ENCODE measurements around the gene THADA.
"Not testable (repeated sequence)": the region's sequence is repeated elsewhere in the genome, so short reads cannot be mapped to it uniquely, and the experiment has no call there.

Gene THADA

DNA sequence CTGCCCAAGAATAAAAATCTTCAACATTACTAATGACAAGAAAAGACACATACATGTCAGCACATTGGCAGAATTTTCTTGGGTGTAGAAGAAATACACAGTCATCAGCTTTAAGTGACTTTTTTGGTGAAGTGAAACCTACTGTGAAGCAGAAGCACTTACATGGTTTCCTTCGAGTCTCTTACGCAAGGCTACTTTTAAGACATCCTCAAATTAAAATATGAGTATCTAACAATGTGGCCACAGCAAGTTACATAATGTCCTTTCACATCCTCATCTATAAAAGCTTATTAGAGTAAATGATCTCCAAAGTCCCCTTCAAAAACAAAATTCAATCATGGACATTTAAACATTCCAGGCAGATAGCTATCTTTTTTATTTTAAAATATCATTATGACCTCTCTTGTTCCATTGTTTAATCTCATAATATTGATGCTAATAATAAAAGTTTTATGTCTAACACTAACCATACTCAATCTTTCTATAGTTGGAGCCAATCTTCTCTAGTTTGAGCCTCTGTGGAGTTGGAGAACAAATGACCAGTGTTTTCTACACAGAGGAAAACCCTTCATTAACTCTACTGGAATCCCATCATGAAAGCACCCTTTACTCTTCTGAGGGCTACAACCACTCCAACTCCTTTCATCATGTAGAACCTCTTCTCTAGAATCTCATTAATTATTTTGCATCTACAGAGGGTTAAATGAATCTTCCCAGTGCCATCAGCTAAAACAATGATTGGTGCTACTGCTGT lies 187.3 kb downstream of the THADA start:
- no peak for DNase-seq

DNA sequence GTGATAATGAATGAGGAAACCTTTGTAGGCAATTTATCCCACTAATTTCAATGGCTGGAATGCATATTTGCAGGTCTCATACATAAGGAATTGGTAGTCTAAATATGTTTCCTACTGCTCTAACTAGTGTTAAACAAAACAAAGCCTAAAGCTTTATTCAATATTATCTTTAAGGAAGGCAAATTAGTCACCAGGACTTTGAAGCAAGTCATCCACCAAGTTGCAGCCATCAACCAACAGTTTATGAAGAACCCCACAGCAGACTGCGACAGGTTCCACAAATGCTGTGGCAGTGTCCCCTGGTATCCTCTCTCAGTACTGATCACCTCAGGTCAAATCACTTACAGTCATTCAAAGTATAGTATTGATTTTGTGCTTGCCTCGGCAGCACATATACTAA lies 187.9 kb downstream of the THADA start:
- peak in 1 of 2 donors; percentile 20 for DNase-seq

DNA sequence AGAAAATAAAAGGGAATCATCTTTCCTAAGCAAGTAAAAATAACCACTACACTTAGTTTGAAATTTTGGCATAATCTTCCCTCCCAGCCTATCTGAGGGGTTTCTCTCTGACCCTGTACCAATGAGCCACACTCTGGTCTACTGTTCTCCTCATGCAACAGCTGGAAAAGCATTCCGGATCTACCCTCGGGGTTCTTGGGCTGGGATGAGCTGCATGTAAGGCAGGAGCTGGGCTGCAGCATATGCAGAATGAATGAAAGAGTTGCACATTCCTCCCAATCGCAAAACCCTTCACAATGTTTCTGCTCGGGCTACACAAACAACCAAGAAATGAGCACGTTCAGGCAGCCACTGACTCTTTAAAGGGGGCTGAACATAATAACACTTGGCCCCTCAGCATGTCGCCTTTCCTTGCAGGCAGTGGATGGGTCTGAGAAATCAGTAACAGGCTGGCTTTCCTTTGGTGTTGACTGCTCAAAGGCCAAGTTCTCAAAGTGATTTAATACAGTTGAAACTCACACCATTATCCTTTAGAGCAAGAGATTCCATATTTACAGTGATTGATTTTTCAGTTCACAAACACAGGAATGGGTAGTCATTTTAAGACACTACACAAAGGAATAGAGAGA lies 189.1 kb downstream of the THADA start:
- DNase-seq, result no peak

DNA sequence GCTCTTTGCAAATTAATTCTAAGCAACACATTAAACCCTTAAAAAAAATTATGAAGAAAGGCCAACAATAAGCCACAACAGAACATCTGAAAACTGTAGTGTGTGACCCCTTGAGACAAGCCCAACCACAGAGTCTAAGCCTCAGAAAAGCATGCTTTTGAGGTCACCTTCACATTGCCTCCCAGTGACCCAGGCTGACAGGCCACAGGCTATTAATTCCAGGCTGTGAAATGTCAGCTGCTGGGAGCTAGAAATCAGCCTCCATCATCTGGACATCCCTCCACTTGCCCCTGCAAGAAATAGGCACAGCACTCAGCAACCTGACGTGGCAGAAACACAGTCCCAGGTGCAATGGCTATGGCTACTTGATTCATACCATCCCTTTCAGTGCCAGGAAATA lies 190.0 kb downstream of the THADA start:
- no peak for DNase-seq

DNA sequence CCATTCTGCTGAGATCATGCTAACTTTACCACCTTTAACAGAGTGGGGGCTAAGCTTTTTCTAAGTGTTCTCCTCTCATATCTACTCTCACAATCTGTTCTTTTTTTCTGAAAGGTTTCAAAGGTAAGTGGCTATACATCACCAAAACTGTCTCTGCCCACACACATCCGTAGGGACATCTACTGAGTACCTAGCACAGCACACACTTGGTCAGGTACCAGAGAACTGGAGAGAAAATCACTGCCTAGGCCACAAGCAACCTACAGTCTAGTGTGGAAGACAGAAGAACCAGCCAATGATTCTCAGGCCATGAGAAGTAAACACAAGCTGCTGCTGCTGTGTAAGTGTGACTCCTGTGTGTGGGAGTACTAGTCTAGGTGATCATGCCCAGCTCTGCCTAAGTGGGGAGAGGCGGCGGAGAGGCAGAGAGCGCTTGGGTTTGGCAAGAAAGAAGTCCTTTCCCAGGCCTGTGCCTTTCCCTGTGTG lies 193.3 kb downstream of the THADA start:
- DNase-seq, result no peak

DNA sequence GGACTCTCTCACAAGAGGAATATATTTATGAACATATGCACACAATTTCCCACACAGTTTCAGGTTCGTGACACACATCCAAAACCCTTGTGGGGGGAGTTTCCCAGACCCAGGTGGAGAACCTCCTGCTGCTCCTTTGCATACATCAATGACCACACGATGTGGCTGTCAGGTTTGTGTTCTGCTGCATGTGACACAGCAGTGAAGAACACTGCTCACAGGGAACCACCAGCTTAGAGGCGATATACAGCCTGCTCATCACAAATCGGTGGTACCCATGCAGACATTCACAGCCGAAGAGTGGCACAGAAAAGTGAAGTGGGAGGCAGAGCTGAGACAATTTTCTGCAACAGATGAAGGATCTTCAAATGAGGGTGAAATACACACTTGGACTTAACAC lies 193.8 kb downstream of the THADA start:
- no peak for DNase-seq

DNA sequence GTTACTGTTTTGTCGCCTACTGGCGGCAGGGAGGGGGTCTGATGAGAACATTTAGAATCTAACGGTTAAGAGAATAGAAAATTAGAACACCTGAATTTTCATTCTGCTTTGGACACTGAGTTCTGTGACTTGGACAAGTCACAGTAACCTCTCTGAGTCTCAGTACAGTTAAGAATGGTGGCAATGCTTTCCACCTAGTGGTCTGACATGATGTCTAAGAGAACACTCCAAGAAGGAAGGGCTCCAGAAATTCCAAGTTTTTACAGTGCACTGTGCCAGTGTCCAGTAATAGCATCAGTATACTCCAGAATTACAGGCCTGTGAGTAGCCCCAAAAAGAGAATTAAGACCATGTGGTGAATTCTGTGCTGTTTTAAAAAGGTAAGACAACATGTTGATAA lies 195.3 kb downstream of the THADA start:
- DNase-seq, result no peak

DNA sequence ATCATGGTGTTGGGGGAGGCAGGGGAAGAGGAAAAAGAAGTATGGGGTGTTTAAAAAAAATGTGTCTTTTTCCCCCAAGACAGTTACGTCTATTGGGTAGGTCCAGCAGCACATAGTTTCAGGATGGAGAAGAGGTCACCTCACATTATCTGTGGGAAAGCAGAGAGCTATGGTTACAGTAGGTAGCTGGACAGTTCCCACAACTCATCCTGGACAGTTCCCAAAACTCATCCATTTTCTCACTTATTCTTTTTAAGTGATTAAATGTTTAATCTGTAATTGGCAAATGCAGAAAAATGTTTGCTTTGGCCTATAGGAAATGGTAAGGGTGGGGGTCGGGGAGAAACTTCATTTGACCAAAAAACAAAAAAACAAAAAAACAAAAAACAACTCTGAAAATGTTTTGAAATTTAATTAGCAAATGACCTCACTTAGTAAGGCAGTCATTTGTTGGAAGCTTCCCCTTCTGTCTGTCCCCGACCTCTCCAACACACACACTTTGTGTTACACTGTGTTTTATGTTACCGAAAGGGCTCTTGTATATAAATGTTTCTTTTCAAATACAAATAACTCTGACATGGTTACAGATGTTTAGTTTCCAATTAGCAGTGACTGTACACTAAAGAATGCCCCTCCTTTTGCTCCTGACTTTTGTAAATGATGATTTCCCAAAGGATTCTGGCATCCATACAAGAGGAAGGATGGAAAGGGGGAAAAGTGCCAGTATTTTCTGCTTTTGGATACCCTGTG lies 196.1 kb downstream of the THADA start:
- DNase-seq, result no peak

DNA sequence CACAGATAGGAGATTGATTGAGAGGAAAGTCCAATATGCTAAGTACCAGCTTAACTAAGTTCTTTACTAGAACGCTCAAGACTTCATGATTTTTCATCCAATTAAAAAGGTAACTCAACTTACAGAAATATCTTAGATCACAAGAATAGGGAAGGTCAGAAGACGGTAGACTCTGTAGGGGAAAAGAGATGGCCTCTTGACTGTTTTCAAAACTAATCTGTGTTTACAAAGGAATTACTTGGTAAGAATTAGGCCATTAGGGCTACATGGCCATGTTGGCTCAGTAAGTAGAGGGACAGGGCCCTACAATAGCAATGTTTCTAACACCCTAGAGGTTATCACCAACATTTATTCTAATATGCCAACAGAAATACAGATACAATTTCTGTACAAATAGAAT lies 196.7 kb downstream of the THADA start:
- no peak for DNase-seq

DNA sequence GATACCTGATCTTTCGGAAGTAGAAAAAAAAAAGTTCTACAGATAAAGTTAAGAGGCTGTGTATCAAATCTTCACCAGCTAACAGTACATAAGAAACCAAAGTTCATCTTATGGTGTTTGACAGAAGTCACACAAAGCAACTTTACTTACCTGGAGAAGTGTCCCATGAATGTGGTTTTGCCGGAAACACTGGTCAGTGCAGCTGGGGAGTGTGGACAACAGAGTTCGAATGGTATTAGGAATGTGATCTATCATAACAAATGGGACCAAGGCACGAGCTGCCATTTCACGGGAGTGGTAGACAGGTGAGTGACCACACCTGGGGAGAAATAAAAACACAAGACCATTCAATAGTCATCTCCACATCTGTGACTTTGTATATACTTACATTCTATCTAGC lies 198.0 kb downstream of the THADA start:
- DNase-seq, result no peak

DNA sequence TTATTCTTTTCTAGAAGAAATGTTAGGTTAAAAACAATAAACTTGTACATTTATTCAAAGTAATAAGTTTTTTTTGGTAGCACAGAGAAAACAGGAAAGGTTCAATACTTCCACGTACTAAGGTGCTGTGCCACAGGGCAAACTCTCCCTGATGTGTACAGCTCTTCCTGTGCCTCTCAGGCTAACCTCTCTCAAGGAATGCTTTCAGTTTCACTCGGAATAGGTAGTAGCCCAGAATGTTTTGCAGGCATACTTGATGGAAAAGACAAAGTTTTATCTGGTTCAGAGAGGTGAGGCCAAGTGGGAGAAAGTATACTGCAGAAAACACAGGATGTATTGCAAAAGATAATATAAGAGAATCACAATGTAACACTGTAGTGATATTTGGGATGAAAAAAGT lies 198.4 kb downstream of the THADA start:
- DNase-seq, result no peak

DNA sequence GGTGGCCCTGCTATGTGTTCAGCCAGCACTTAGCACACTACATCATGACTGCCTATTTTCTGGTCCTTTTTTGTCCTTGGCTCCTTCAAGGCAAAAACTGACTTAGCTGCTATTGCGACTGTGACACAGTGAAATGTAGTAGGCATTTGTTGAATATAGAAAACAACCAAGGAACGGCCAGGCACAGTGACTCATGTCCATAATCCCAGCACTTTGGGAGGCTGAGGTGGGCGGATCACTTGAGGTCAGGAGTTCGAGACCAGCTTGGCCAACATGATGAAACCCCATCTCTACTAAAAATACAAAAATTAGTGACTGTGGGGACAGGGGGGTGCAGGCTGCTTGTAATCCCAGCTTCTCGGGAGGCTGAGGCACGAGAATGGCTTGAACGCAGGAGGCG lies 199.5 kb downstream of the THADA start:
- not testable (repeated sequence) for DNase-seq

DNA sequence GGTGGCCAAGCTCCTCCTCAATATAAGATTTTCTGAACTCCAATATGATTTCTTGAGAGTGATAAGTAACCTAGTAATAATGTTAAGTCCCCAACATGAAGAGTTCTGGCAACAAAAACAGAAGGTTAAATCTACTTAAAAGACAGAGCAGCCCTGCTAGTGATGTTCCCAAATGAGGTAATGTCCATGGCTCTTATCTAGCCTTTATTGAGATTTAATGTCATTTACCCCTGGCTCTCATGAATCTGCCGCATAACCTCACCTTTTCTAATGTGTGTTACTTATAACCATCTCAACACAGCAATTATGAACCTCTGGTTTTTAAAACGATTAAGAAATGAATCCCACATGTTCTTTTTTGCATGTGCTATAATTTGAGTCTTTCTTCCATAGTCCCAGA lies 201.9 kb downstream of the THADA start:
- no peak for DNase-seq

DNA sequence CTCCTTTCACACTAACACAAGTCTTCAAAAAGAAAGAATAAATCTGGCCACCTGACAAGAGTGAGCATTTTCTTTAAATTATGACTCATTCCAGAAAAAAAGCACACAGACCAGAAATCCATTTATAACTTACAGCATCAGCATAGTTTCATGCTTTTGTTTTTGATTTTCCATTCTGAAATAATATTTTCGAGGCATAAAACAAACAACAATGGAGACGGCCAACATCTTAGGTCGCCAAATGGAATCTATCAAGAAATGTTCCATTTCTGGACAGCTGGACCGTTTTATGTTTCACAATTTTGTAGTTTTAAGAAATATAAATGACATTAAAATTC lies 204.0 kb downstream of the THADA start:
- no peak for DNase-seq

DNA sequence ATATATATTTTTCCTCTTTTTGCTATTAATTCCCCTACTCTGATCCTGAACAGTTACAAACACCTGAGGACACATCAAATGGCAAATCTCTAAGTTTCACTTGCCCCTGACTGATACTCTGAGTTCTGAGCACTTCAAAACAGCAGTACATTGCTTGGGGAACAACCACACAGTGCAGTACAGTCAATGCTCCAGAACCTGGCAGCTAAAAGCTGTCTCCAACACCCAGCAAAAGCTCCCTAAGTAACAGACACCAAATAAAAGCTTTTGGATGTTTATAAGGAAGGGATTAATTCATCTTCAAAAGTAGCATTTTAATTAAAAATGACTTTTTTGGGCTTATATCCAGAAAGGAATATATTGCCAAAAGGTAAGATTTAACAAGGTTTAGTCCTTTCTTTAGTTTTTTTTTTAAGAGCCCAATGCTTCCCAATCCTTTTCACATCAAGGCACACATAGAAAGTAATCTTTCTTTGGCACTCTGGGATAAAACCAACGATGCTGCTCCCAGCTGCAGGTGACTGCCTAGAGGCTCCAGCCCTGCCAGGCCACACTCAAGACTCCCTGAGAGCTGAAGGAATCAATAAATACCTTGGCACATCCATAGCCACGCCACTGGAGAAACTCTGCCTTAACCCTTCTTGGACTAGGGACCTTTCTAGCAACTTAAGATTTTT lies 204.5 kb downstream of the THADA start:
- DNase-seq, result no peak

DNA sequence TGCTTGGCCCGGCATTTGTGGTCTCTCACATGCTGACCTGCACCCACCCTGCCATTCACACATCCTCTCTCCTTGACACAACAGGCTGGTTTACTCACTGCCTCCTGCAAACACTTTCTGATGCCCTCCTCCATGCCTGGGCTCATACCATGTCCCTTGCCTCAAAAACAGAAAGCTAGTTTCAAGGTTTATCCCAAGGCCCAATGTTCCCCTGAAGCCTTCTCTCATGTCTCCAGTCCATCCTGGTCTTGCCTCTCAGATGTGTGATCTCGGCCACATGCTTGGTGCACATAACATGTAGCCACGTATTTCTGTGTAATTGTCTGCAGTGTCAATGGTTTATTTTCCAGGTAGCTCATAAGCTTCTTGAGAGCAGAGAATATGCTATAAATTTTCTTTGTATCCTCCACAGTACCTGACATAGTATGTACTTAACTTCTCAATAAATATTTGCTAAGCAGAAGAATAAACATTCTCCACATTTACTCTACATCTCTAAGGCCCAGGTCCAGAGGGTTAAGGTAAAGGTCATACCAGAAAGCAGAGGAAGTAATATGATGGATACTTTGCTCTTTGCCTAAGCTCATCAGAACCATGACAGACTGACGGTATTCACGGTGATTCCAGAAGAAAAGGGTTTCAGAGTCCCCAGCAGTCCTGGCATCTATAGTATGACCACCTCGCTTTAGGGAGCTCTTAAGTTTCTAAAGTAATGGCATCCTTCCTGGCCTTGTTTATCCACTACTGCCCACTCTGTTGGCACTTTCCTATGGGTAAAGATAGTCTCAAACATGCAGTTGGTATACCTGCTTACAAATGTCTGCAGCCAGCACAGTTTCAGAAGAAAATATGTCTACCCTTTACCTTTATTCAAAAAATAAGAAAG lies 206.0 kb downstream of the THADA start:
- DNase-seq, result no peak

DNA sequence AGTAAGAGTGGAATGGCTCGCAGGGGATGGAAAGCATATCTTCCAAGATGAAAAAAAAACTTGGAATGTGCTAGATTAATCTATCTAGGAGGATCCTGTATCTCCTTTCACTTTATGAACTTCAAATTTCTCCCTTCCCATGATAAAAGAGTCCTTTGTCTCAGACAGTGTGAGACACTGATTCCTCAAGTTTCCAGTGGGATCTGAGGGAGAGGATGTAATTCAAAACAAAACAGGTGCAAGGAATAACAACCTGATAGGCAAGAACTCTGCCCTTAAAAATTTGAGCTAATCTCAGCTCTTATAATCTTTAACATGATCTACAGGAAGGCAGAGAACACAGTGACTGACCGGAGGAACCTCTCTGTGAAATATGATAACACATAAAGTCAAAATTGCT lies 207.5 kb downstream of the THADA start:
- DNase-seq, result no peak

DNA sequence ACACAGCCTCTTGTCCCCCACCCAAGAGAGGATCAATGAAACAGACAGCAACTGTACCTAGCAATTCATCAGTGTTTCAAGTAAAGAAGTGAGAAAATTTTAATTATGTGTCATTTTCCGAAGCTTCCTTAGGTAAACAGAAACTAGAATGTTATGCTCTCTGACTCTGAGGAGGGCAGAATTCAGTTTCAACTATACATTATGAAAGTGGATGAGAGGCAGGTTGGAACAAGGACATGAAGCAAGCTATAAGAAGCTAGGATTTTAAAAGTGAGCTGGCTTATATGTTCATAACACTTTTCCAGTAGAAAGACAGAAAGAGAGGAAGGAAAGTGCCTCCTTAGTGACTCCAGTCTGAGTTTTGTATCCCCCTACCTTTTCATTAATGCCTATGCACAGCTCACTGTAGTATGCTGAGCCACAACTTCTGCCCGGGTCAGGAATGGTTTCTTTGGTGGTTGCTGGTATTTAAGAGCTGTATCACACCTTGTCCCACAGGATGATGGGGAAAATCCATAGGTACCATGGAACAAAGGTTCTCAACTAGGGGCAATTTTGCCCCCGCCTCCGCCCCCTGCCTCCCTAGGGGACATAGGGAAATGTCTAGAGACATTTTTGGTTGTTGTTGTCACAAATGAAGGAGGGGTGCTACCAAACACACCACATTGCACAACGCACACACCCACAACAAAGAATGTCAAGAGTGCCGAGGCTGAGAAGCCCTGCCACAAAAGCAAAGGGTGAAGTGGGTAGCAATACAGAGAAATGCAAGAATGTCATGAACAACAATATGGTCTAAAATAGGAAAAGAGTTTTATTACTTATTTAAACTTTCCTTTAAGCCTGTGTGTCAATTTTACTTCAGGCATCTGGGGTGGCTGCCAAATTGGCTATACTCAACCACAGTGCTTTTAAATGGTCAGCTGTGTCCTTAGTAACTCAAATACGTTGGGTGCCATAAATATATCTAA lies 208.5 kb downstream of the THADA start:
- no peak for DNase-seq

DNA sequence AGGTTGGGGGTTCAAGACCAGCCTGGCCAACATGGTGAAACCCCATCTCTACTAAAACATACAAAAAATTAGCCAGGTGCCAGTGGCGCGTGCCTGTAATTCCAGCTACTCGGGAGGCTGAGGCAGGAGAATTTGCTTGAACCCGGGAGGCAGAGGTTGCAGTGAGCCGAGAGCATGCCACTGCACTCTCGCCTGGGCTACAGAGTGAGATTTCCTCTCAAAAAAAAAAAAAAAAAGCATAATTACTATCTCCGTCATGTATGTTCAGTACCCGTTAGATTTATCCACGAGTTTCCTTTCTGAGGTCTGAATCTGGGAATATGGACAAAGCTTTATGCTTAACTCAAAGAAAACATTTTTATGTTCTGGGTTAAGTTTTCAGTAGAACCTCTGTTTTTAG lies 209.2 kb downstream of the THADA start:
- not testable (repeated sequence) for DNase-seq

DNA sequence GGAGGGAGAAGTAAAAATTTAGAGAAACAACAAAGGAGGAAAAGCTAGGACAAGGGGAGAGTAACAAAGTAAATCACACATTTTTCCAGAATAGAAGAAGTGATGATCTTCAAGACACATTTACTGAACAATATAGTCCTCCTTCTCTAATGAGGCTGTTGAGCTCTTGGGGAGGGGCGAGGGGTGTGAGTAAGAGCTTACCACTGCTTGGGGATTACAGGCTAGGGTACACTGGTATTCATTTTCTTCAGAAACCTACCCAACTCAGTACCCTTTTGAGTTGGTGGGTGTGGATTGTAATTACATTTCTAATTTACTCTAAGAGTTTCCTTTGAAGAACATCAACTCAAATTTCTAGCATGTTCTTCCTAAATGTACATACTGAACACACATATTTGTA lies 211.7 kb downstream of the THADA start:
- no peak for DNase-seq

DNA sequence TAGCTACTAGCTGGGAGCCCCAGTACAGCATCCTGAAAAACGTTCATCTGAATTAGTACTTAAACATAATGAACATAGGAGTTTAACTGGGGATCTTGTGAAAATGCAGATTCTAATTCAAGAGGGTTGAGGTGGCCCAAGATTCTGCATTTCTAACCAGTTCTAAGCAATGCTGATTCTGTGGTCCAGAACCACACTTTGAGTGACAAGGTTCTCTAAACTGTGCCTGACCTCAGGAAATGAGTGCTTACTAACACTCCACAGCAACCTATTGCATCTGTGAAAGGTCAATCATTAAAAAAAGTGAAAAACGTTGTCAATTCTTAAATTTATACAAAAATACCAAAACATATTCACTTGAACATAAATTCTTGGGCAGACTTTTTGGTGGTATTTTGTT lies 212.3 kb downstream of the THADA start:
- DNase-seq, result no peak

All from CD4-positive, alpha-beta T cell treated with Interleukin-4 for 1 hour (primary cell).